Stimulated activated memory B cell treated with anti-CD40 and anti-IgM and Interleukin-4, amounts not matched to agents 10 μg/mL and 1 μg/mL and 100 μg/mL, for 72 hours (primary cell): ENCODE results near the gene TSHZ2.
"Not testable (repeated sequence)": the region's sequence is repeated elsewhere in the genome, so short reads cannot be mapped to it uniquely, and the experiment has no call there.

Source experiments
- ATAC-seq: fragments of 150-1000 bp; cut with Tn5 transposase; 2 replicates; pipeline ENCODE4 v1.10.0; 2021
- H3K27ac Mint-ChIP-seq: one replicate; pipeline ENCODE4 v1.8.0; 2022; ENCODE audit warnings: mild to moderate bottlenecking, mixed read lengths
- H3K27me3 Mint-ChIP-seq: one replicate; pipeline ENCODE4 v1.8.0; 2022; ENCODE audit warnings: mixed read lengths
- H3K36me3 Mint-ChIP-seq: one replicate; pipeline ENCODE4 v1.8.0; 2022; ENCODE audit warnings: mixed read lengths
- H3K4me1 Mint-ChIP-seq: one replicate; pipeline ENCODE4 v1.8.0; 2022; ENCODE audit warnings: mixed read lengths
- H3K4me3 Mint-ChIP-seq: one replicate; pipeline ENCODE4 v1.8.0; 2022; ENCODE audit warnings: mild to moderate bottlenecking, moderate library complexity, mixed read lengths
- H3K9me3 Mint-ChIP-seq: one replicate; pipeline ENCODE4 v1.8.0; 2022; ENCODE audit warnings: mixed read lengths

The TSHZ2 gene

DNA sequence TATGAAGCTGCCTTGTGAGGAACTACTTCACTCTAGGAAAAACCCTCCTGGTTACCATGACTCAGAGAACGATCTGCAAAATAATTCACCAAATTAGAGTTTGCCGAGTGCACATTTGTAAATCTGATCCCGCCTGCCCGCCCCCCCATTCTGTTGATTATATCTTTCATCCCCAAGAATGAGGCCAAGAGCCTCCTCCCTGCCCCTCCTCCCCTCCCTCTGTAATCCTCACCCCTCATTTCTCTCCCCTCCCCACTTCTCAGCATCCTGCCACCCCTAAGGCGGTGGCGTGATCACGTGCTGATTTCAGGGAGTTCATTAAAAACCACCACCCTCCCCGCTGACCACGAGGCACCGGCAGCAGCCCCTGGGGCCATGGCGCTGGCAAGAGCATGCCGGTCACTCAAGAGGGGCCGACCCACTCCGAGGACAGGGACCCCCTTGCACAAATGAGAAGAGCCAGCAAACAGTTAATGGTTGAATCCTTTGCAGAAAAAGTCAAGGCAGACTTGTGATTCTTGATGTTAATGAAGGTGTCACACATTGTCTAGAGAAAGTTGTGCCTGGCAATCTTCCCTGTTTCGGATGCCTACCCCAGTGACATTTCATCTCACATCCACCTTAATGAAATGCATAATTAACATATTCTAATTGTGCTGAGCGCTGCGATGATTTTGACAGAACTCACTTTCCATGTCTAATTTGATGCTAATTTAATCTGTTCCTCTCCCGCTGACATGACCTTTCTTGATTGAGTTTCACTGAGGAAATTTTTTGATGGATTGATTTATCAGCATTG, 373.6 kb downstream of the TSHZ2 start:
- Mint-ChIP-seq H3K27me3 (peaks cover 38% of the 10 kb centered on the region), H3K9me3 (peaks cover 2% of the 10 kb centered on the region), H3K4me3 (no peak overlapping the region), H3K36me3 (no peaks in the 10 kb centered on the region), H3K27ac (no peak overlapping the region), H3K4me1 (no peaks in the 10 kb centered on the region)
- ATAC-seq, result no peak

DNA sequence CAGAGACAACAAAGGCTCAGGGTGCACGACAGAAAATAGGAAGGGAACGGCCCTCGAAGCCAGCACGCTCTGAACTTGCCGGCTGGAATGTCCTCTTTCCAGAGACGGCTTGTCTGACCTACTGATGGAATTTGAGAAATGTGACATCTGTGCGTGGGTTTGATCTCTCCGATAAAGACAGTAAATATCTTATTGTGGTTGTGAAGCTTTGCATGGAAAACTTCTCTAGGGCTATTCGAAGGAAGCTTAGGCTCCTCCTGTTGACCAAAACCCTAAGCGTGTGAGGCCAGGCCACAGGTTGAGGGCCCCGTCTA, 374.1 kb downstream of the TSHZ2 start:
- no peak overlapping the region for H3K27ac Mint-ChIP-seq
- no peaks in the 10 kb centered on the region for H3K4me1 Mint-ChIP-seq
- H3K4me3 Mint-ChIP-seq, result no peak overlapping the region
- H3K36me3 Mint-ChIP-seq, result no peaks in the 10 kb centered on the region
- ATAC-seq, result no peak
- peaks cover 2% of the 10 kb centered on the region for H3K9me3 Mint-ChIP-seq
- peaks cover 38% of the 10 kb centered on the region for H3K27me3 Mint-ChIP-seq

DNA sequence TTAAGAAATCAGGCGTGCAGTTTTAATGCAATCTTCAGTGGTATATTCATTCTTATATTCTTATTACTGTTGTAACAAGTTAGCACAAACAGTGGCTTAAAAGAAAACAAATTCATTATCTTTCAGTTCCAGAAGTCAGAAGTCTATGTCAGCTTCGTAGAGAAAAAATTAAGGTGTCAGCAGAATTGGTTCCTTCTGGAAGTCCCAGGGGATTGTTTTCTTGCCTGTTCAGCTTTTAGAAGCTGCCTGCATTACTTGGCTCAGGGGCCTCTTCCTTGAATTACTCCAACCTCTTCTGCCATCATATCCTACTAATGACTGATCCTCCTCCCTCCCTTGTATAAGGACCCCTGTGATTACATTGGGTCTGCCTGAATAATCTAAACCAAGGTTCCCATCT, 377.6 kb downstream of the TSHZ2 start:
- Mint-ChIP-seq H3K4me1 (no peaks in the 10 kb centered on the region), H3K27me3 (peaks cover 36% of the 10 kb centered on the region), H3K4me3 (no peak overlapping the region), H3K27ac (no peak overlapping the region), H3K9me3 (peaks cover 2% of the 10 kb centered on the region), H3K36me3 (no peaks in the 10 kb centered on the region)
- ATAC-seq, result no peak

DNA sequence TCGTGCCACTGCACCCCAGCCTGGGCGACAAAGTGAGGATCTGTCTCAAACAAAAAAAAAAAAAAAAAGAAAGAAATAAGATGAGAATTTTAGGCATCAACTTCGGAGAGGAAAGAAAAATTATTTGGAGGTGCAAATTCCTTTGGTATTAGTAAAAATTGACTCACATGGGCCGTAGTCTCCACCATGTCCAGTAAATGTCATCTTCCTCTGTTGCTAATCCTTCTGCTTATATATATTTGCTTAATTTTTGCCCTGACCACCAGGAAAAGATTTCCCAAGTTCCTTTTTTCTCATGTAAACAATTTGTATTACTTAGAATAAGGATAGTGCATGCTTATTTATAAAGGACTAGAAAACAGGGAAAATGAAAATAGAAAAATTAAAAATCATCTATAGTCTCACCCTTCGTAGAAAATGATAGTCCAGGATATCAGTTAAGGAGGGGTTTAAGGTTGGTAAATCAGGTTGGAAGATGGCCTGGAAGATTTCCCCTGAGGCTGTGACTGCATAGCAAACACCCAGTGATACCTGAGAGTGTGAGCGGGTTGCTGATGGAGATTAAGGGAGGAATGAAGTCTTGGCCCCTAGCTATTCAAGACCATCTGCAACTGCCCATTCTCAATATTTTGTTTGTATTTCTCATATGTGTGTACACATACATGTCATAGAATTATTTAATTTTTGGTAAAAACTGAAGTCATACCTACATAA, 380.7 kb downstream of the TSHZ2 start:
- H3K9me3 Mint-ChIP-seq, result peaks cover 8% of the 10 kb centered on the region
- peaks cover 6% of the 10 kb centered on the region for H3K36me3 Mint-ChIP-seq
- no peaks in the 10 kb centered on the region for H3K4me1 Mint-ChIP-seq
- no peak for ATAC-seq
- H3K27ac Mint-ChIP-seq, result no peak overlapping the region
- peaks cover 11% of the 10 kb centered on the region for H3K27me3 Mint-ChIP-seq
- H3K4me3 Mint-ChIP-seq, result no peak overlapping the region

DNA sequence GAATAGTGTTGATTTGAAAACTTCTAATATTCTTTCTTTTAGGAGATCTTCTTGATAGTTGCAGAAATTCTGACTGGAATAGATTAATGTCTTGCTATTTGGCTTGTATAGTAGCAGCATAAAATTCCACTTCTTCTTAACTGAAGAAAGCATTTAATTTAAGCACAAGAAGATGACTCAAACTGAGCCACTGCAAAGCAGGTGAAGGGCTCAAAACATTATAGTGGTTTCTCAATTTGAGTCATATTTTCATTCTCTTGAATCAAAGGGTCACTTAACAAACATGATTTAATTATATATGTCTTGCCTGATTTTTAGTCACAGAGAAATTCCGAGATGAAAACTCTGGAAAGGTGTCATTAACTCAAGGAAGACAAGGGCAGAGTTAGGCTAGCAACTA, 382.2 kb downstream of the TSHZ2 start:
- no peak for ATAC-seq
- peaks cover 11% of the 10 kb centered on the region for H3K27me3 Mint-ChIP-seq

DNA sequence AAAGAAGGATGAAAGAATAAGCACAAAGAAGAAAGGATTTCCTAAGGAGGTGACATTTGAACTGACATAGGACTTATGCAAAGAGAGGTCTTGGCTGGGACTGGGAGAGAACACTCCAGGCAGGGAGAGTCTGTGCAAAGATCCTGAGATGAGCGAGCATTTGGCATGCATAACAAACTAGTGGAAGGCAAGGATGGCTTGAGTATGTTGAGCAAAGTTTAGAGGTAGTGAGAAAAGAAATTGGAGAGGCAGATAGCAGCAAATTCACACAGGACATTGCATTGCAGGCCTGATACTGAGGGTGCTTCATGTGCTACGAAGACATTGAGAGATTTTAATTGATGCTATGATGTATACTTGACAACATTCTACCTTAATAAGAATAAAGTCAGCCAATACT, 383.6 kb downstream of the TSHZ2 start:
- no peak overlapping the region for H3K4me3 Mint-ChIP-seq
- H3K27ac Mint-ChIP-seq, result no peak overlapping the region
- no peaks in the 10 kb centered on the region for H3K4me1 Mint-ChIP-seq
- H3K9me3 Mint-ChIP-seq, result peaks cover 5% of the 10 kb centered on the region
- no peak for ATAC-seq
- H3K36me3 Mint-ChIP-seq, result peaks cover 6% of the 10 kb centered on the region
- H3K27me3 Mint-ChIP-seq, result peaks cover 11% of the 10 kb centered on the region

More for the DNA sequence above, 382.2 kb downstream of the TSHZ2 start:
- Mint-ChIP-seq H3K27ac (no peak overlapping the region), H3K9me3 (peaks cover 8% of the 10 kb centered on the region), H3K36me3 (peaks cover 6% of the 10 kb centered on the region), H3K4me3 (no peak overlapping the region), H3K4me1 (no peaks in the 10 kb centered on the region)

DNA sequence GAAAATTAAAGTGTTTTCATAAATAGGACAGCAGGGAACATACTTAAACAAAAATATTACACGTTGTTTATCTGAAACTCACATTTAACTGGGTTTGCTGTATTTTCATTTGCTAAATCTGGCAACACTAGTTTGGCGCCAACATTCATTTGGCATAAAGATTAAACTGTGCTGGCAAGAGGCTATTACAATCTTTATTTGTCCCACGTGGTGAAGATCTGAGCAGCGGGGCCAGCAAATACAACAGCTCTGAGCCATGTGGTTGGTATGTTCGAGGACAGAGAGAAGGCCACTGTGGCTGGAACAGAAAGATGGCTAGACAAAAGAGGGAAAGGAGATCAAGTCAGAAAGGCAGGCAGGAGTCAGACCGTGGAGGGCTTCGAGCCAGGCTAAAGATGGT, 387.3 kb downstream of the TSHZ2 start:
- H3K27me3 Mint-ChIP-seq, result no peaks in the 10 kb centered on the region
- no peak overlapping the region for H3K27ac Mint-ChIP-seq
- H3K4me3 Mint-ChIP-seq, result no peak overlapping the region
- H3K36me3 Mint-ChIP-seq, result peaks cover 6% of the 10 kb centered on the region
- no peaks in the 10 kb centered on the region for H3K4me1 Mint-ChIP-seq
- ATAC-seq, result no peak
- H3K9me3 Mint-ChIP-seq, result peaks cover 5% of the 10 kb centered on the region

DNA sequence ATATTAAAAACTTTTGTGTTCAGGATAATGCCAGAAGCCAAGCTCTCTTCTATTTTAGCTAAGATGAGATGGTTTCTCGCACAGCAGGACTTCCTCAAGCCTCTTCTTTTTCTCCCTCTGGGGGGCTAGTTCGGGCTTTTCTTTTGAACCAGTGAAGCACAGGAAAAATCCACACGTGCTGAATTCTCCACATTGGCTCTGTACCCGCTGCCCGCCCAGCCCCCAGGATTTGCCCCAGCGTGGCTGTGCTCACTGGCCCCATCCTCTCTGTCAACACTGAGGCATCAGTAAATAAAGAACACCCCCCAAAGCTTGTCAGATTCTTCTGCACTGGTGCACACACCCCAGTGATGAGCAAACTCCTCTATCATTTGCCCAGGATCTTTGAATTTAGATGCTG, 388.7 kb downstream of the TSHZ2 start:
- H3K27me3 Mint-ChIP-seq, result peaks cover 5% of the 10 kb centered on the region
- no peak overlapping the region for H3K4me3 Mint-ChIP-seq
- no peak overlapping the region for H3K27ac Mint-ChIP-seq
- no peak for ATAC-seq
- peaks cover under 1% of the 10 kb centered on the region for H3K9me3 Mint-ChIP-seq
- no peaks in the 10 kb centered on the region for H3K4me1 Mint-ChIP-seq
- peaks cover 2% of the 10 kb centered on the region for H3K36me3 Mint-ChIP-seq

DNA sequence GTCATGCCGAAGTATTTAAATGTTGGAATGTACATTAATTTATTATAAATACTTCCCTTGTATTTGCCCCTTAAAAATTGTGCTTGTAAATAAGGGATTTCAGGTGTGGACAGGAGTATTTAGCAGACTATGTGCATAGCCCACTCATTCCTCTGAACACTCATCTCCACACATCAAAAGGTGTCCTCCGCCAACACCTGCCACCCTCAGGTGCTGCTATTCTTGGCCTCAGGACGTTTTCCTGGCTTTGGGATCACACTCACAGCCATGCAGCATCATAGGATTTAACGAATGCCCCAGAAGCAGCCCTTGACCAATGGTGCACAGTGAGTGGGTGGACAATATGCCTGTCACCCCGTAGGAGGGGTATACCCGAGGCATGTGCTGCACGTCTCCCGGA, 390.6 kb downstream of the TSHZ2 start:
- Mint-ChIP-seq H3K9me3 (no peaks in the 10 kb centered on the region), H3K4me1 (no peaks in the 10 kb centered on the region), H3K4me3 (no peak overlapping the region), H3K27me3 (peaks cover 9% of the 10 kb centered on the region), H3K36me3 (no peaks in the 10 kb centered on the region), H3K27ac (no peak overlapping the region)
- ATAC-seq, result no peak

DNA sequence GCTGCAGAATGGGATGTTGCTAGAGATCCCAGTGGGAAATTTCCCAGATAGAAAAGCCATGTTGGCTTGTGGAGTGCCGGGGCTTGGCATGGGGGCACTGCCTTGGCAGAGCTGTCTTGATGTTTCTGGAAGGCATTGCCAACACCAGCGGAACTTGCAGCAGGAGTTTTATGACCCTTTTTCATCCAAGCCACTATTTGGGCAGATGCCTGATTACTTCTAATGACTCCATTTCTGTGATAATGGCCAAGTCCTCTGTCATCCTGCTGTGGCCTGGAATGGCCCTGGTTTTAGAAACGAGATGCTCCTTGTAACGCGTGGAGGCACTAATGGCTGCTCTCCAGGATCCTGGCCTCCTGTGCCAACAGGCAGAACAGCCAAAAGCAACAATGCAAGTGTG, 392.5 kb downstream of the TSHZ2 start:
- Mint-ChIP-seq H3K36me3 (no peaks in the 10 kb centered on the region), H3K27ac (no peak overlapping the region), H3K9me3 (no peaks in the 10 kb centered on the region), H3K4me1 (no peaks in the 10 kb centered on the region), H3K4me3 (no peak overlapping the region), H3K27me3 (peaks cover 9% of the 10 kb centered on the region)
- no peak for ATAC-seq

DNA sequence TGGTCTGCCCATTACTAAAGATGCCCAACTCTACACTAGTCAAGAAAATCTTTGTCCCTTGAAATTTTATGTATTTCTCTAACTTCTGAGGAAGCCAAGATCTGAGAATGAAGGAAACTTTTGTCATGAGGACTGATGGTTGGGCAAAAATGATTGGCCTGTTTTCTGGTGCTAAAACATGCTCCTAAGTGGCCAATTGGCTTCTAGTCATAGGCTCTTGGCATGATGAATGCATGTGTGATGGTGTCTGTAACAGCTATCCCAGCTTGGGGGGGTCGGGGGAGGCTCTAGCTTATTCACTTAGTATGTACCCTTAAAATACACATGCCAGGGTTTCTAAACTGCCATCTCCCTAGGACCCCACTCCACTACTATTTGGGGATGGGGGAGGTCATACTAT, 392.9 kb downstream of the TSHZ2 start:
- no peak for ATAC-seq
- no peaks in the 10 kb centered on the region for H3K36me3 Mint-ChIP-seq
- H3K4me1 Mint-ChIP-seq, result no peaks in the 10 kb centered on the region
- H3K27me3 Mint-ChIP-seq, result peaks cover 9% of the 10 kb centered on the region
- no peak overlapping the region for H3K4me3 Mint-ChIP-seq
- no peaks in the 10 kb centered on the region for H3K9me3 Mint-ChIP-seq
- H3K27ac Mint-ChIP-seq, result no peak overlapping the region

DNA sequence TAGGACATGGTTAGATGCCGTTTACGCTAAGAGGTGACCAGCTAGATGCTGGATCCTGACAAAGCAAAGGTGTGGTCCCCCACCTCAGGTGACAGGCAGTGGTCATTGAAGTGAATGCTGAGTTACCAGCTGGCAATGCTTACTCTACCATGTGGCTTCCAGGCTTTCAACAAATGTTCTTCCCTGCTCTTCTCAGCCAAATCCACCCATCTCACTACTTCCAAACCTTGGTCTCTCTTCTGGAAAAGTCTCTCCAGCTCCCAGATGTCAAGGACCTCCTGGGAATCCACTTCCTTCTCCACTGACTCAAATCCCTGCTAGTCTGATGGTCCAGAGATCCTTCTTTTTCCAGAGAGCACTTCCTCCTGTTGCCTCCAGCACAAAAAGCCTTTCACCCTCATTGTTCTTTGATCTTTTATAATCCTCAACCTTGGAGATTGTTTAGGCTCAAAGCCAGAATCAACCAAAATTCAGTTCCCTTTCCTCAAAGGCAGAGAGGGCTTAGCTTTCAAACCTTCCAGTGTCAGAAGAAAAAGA, 393.4 kb downstream of the TSHZ2 start:
- Mint-ChIP-seq H3K4me1 (no peaks in the 10 kb centered on the region), H3K27ac (no peak overlapping the region), H3K36me3 (no peaks in the 10 kb centered on the region), H3K4me3 (no peak overlapping the region), H3K9me3 (no peaks in the 10 kb centered on the region), H3K27me3 (peaks cover 9% of the 10 kb centered on the region)
- no peak for ATAC-seq

DNA sequence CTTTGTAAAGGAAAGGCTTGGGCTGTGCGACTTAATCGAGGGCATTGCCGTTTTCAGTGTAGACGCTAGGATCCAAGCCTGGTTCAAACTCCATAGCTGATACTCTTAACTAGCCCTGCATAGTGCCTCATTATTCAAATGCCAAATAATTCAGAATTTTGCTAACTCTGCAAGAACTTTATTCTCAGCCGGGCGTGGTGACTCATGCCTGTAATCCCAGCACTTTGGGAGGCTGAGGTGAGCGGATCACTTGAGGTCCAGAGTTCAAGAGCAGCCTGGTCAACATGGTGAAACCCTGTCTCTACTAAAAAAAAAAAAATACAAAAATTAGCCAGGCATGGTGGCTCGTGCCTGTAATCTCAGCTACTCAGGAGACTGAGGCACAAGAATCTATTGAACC, 394.8 kb downstream of the TSHZ2 start:
- not testable (repeated sequence) for H3K9me3 Mint-ChIP-seq, H3K36me3 Mint-ChIP-seq, H3K4me3 Mint-ChIP-seq, H3K27ac Mint-ChIP-seq, H3K4me1 Mint-ChIP-seq, ATAC-seq, H3K27me3 Mint-ChIP-seq

DNA sequence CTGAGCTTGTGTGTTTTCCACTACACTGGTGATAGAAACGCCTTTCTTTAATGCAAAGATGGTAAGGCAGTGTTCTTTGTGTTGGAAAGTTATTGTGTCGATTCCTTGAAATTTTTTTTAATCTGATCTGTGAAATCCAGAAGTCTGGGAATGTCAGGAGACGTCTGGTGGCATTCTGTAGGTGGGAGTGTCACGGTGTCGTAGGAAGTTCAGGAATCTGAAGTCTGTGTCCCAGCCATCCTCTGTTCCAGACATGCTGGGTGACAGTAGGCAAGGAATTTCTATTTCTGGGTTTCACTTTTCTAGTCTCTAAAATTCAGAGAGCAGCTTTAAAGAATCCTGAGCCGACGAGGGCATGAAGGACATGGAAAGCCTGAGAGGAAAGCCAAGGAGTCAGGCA, 397.7 kb downstream of the TSHZ2 start:
- Mint-ChIP-seq H3K36me3 (no peaks in the 10 kb centered on the region), H3K4me1 (no peaks in the 10 kb centered on the region), H3K27me3 (peaks cover 9% of the 10 kb centered on the region), H3K4me3 (no peak overlapping the region), H3K27ac (no peak overlapping the region), H3K9me3 (no peaks in the 10 kb centered on the region)
- no peak for ATAC-seq

DNA sequence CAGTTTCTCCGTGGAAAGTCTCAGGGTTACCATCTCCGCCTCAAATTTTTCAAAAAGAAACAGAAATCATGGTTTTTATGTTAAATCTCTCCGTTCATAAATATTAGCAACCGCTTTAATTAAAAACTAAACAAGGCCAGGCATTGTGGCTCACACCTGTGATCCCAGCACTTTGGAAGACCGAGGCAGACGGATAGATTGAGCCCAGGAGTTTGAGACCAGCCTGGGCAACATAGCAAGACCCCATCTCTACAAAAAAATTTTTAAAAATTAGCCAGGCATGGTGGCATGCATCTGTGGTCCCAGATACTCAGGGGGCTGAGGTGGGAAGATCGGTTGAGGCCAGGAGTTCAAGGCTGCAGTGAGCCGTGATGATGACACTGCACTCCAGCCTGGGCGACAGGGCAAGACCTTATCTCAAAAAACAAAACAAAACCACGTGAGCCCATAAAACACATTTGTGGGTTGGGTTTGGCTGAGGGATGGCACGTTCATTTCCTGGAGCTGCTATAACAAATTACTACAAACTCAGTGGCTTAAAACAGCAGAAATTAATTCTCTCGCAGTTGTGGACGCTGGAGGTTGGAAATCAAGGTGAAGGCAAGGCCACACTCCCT, 398.3 kb downstream of the TSHZ2 start:
- Mint-ChIP-seq H3K4me3 (no peak overlapping the region), H3K36me3 (no peaks in the 10 kb centered on the region), H3K27ac (no peak overlapping the region), H3K9me3 (no peaks in the 10 kb centered on the region), H3K27me3 (peaks cover 7% of the 10 kb centered on the region), H3K4me1 (no peaks in the 10 kb centered on the region)
- ATAC-seq, result no peak

DNA sequence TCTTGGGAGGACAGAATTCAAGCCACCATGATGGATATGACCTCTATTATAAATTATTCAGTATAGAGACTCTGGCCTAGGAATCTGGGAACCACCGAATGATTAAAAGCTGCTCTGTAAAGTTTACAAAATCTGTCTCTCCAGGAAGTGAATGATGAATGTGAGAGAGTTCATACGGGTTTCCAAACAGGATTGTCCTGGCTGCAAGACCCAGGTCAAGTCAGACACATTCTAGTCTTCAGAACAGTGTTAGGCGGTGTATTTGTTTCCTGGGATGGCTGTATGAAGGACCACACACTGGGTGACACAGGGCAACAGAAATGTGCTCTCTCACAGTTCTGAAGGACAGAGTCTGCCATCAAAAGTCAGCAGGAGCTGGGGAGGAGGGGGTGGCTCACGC, 399.1 kb downstream of the TSHZ2 start:
- Mint-ChIP-seq H3K27me3 (no peaks in the 10 kb centered on the region), H3K4me1 (no peaks in the 10 kb centered on the region), H3K9me3 (no peaks in the 10 kb centered on the region), H3K4me3 (no peak overlapping the region), H3K36me3 (no peaks in the 10 kb centered on the region), H3K27ac (no peak overlapping the region)
- ATAC-seq, result no peak
